ENCODE data around the gene TACSTD2.

- TF ChIP-seq POLR2A (IDR thresholded peaks at IDR 0.05) (no peak), CTCF (IDR thresholded peaks at IDR 0.05) (no peak)
These were observed 8.7 kb downstream of the TACSTD2 start for GRCh38 chr1:58568271-58568860.
